Measurements from ENCODE around the gene SHISA5. TPM values are rescaled to one million over a fixed set of nuclear protein-coding genes. Genes with fewer than 3 reads are reported as not detected.

The SHISA5 gene
- total and polyA plus RNA-seq, 2 of the 4 experiments (the other 2 are of a cell fraction), result 82.3 to 162 TPM

- CTCF ChIA-PET, result interaction anchor here (0.8 kb wide), 1 partner anchor 14 kb away, joined by 4 read pairs; no protein-coding TSS in a partner anchor
- dilution Hi-C loops (cut with HindIII; ENCODE audit: low sequenced_read_pairs, unreplicated experiment), result no loop called here
- ATAC-seq (ENCODE audit: low read depth), result no peak
- Histone ChIP-seq H3K4me1 (ENCODE audit: control insufficient read depth, insufficient read depth, low read length) (peaks cover 16% of the 10 kb centered on the region), H3K4me3 (ENCODE audit: insufficient read depth, low read depth, low read length) (no peak overlapping the region), H2AK9ac (replicated peaks; ENCODE audit: low read depth, low read length, poor library complexity) (no peak overlapping the region), H3K36me3 (ENCODE audit: control insufficient read depth, insufficient read depth, low read length) (peaks cover 26% of the 10 kb centered on the region; the same call in 1 of the 2 replicates), H4K20me1 (ENCODE audit: insufficient read depth, low read length) (peaks cover 19% of the 10 kb centered on the region), H3K79me1 (ENCODE audit: low read depth in 1 of 2, low read length in 2 of 2) (peaks cover 17 to 46% of the 10 kb centered on the region in 2 experiments; a peak in 3 of 4 replicates), H3K9ac (ENCODE audit: low read depth, low read length) (no peak overlapping the region), H3K27me3 (ENCODE audit: control insufficient read depth, insufficient read depth, low read length) (no peaks in the 10 kb centered on the region), H3K4ac (ENCODE audit: low read depth, low read length) (no peak overlapping the region), H3K14ac (replicated peaks; ENCODE audit: low read depth, low read length) (no peak overlapping the region), H2BK15ac (ENCODE audit: low read depth, low read length) (no peak overlapping the region), H3K18ac (ENCODE audit: low read depth, low read length) (no peak overlapping the region), H4K91ac (ENCODE audit: insufficient read depth, low read depth, low read length) (no peak overlapping the region), H2BK5ac (ENCODE audit: low read depth, low read length, poor library complexity, severe bottlenecking) (no peak overlapping the region), H2BK20ac (ENCODE audit: low read depth, low read length) (no peak overlapping the region), H2BK120ac (ENCODE audit: low read depth, low read length) (no peak overlapping the region), H3K4me2 (ENCODE audit: low read depth, low read length) (no peak overlapping the region), H3K23ac (ENCODE audit: low read depth, low read length) (no peak overlapping the region), H4K5ac (ENCODE audit: low read depth, low read length) (no peak overlapping the region), H2AFZ (replicated peaks; ENCODE audit: low read length, poor library complexity) (no peak overlapping the region), H2AK5ac (ENCODE audit: low read depth, low read length) (no peak overlapping the region), H3K27ac (ENCODE audit: insufficient read depth, low read length) (no peak overlapping the region), H3K9me1 (ENCODE audit: insufficient read depth, low read length) (0 out of 2 replicates have a peak, but pooled peaks cover 9% of the 10 kb centered on the region), H3K9me3 (ENCODE audit: control insufficient read depth, insufficient read depth, low read length) (no peaks in the 10 kb centered on the region), H3K56ac (ENCODE audit: extremely low read depth, insufficient read depth, low read length) (no peak overlapping the region), H4K8ac (ENCODE audit: low read depth in 2 of 2, low read length in 2 of 2) (no peak overlapping the region)
- no peak for DNase-seq
- no peak for TF ChIP-seq MXI1 (IDR thresholded peaks at IDR 0.05; ENCODE audit: borderline replicate concordance, low read depth, low read length)
- no peak for TF ChIP-seq MAZ (IDR thresholded peaks at IDR 0.05; ENCODE audit: borderline replicate concordance, low read depth, low read length)
- TF ChIP-seq POLR2A (IDR thresholded peaks at IDR 0.05; ENCODE audit: low read depth, low read length), result no peak
- TF ChIP-seq RFX5 (IDR thresholded peaks at IDR 0.05; ENCODE audit: low read depth, low read length), result no peak
- TF ChIP-seq CHD1 (IDR thresholded peaks at IDR 0.05; ENCODE audit: low read depth, low read length), result no peak
- no peak for TF ChIP-seq MAFK (IDR thresholded peaks at IDR 0.05; ENCODE audit: low read depth, low read length)
- TF ChIP-seq BHLHE40 (IDR thresholded peaks at IDR 0.05; ENCODE audit: low read depth, low read length), result no peak
- TF ChIP-seq USF2 (IDR thresholded peaks at IDR 0.05; ENCODE audit: low read depth, low read length), result no peak
- no peak for TF ChIP-seq CTCF (conservative IDR thresholded peaks at IDR 0.05; ENCODE audit: low read depth, low read length)
- TF ChIP-seq RCOR1 (IDR thresholded peaks at IDR 0.05; ENCODE audit: insufficient replicate concordance, low read length), result no peak
- no peak for TF ChIP-seq RAD21 (IDR thresholded peaks at IDR 0.05; ENCODE audit: low read length)
- no peak for TF ChIP-seq CEBPB (IDR thresholded peaks at IDR 0.05; ENCODE audit: low read depth, low read length)
- no peak for TF ChIP-seq NFE2L2 (IDR thresholded peaks at IDR 0.05; ENCODE audit: low read depth, low read length)
- TF ChIP-seq ELK1 (IDR thresholded peaks at IDR 0.05; ENCODE audit: borderline replicate concordance, low read depth, low read length), result no peak
- BruUV-seq (replicated peaks), result no TSS peak
- intact Hi-C loops (cut with micrococcal nuclease), result no loop called here
- in situ Hi-C loops (cut with MboI; ENCODE audit: low sequenced_read_pairs), result no loop called here
- no CpG with 5 or more reads among the region's 3 CpGs for WGBS, 2 experiments (ENCODE audit: extremely low coverage in 2 of 2, insufficient read length in 1 of 2)
- POLR2A ChIA-PET (ENCODE audit: unreplicated experiment), result no interaction called here
Measured at GRCh38 chr3:48422272-48422671, 81.7 kb downstream of the SHISA5 start.
